IPS DF 4.7 (cell line): ENCODE data around the gene MASP1.

Experiments
- DNase-seq: peaks from one replicate; pipeline ENCODE4 v3.0.0-alpha.2; 2013; ENCODE audit warnings: low spot score; ENCODE audit errors: extremely low read depth

Gene MASP1, protein sequence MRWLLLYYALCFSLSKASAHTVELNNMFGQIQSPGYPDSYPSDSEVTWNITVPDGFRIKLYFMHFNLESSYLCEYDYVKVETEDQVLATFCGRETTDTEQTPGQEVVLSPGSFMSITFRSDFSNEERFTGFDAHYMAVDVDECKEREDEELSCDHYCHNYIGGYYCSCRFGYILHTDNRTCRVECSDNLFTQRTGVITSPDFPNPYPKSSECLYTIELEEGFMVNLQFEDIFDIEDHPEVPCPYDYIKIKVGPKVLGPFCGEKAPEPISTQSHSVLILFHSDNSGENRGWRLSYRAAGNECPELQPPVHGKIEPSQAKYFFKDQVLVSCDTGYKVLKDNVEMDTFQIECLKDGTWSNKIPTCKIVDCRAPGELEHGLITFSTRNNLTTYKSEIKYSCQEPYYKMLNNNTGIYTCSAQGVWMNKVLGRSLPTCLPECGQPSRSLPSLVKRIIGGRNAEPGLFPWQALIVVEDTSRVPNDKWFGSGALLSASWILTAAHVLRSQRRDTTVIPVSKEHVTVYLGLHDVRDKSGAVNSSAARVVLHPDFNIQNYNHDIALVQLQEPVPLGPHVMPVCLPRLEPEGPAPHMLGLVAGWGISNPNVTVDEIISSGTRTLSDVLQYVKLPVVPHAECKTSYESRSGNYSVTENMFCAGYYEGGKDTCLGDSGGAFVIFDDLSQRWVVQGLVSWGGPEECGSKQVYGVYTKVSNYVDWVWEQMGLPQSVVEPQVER

DNA sequence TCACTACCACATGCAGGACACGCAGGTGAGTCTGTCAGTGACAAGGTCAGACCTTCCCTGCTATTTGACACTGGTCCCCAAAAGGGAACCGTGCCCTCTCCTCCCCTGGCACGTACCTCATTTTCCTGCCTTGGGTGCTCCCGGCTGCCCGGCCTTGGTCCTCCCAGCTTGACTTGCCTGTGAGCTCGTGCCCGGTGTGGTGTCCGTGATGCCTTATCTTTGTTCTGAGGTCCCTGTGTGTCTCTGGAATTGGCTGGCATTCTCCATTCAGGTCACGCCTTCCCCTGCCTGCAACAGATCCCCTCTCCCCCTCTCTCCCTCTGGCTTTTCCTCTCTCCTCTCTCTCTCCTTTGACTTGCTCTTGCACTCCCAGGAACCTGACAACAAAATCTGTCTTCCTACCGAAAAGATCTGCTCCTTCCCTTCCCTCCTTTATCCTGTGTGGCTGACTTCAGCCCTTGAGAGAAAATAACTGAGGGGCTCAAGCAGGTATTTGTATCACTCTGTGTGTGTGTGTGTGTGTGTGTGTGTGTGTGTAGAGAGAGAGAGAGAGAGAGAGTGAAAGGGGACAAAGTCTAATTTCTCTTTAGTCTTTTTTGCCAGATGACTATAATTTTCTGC is at the start of gene MASP1:
Gene MASP1 (minus strand): TSS at position 226 of the 621 bp plus-strand sequence. CDS start 105 bp downstream, at position 121.
- DNase-seq = no peak

GRCh38 chr3:187340578-187340977 is 49.0 kb upstream of the MASP1 start:
- no peak for DNase-seq

- DNase-seq = no peak
Measured at GRCh38 chr3:187336322-187336721, 44.8 kb upstream of the MASP1 start.

GRCh38 chr3:187334904-187335303 is 43.4 kb upstream of the MASP1 start:
- no peak for DNase-seq

GRCh38 chr3:187328691-187329090 is 37.2 kb upstream of the MASP1 start:
- no peak for DNase-seq

GRCh38 chr3:187327845-187328244 is 36.3 kb upstream of the MASP1 start:
- DNase-seq = no peak

DNA sequence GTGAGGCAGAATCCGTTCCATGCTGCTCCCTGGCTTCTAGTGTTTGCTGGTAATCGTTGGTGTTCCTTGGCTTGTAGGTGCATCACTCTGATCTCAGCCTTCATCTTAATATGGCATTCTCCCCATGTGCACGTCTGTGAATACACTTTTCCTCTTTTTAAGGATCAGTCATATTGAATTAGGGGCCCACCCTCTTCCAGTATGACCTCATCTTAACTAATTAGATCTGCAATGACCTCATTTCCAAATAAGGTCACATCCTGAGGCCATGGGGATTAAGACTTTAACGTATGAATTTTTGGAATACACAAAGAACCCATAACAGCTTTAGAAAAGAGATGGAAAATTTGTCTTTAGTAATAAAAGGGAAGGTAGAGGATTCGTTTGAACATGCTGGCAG is 34.1 kb upstream of the MASP1 start:
- no peak for DNase-seq

DNA sequence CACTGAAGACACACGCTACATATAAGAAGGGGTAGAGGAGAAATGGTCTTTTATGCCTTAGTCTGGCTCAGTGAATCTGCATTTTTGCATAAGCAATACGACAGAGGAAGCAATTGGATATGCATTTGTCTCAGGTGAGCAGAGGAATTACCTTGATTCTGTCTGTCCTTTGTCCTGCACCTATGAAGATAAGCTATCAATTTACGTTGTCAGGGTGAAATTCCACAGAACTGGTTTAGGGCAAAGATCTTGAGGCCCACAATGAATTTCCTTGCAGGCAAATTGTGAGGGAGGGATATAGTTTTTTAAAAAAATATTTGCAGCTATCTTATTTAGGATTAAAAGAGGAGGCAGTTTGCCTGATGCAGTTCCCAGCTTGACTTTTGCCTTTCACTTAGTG is 31.6 kb upstream of the MASP1 start:
- no peak for DNase-seq

GRCh38 chr3:187322291-187322690 is 30.8 kb upstream of the MASP1 start:
- DNase-seq = no peak

DNA sequence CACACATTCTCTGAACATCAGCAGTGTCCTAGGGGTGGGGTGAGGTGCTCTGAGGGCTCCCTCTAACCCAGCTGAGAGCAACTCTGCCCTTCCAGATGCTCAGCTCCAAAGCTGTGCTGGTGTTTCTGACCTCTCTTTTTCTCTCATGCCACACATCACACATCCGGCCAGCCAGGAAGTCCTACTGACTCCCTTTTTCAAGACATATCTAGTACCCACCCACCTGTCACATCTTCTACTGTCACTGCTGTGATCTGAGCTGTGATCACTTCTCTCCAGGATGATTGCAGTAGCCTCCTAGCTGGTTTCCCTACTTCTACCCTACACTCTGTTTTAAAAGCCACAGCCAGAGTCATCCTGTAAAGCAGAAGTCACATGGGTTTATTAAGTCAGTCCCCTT is 30.2 kb upstream of the MASP1 start:
- no peak for DNase-seq

GRCh38 chr3:187319699-187320302 is 28.3 kb upstream of the MASP1 start:
- DNase-seq = peak; percentile 89

- no peak for DNase-seq
Measured at GRCh38 chr3:187318819-187319616, 27.5 kb upstream of the MASP1 start.

- no peak for DNase-seq
Measured at GRCh38 chr3:187315872-187316271, 24.3 kb upstream of the MASP1 start.

DNA sequence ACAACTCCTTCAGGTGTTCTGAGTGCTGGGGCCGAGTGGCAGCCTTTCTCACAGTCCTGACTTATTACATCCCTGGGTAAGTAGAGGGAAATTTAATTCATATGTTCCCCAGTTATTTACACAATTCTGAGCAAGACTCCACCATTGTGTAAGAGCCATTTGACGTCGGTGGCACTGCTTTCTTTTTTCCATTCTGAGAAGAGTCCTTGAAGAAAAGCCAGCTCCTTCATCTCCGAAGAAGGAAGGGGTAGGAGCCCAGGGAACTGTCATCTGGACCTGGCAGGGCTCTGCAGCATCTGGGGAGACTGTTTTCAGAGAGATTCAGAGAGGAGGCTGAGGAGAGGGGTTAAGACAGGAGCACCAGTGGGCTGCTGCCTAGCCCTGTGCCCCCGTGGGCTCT is 22.6 kb upstream of the MASP1 start:
- no peak for DNase-seq

DNA sequence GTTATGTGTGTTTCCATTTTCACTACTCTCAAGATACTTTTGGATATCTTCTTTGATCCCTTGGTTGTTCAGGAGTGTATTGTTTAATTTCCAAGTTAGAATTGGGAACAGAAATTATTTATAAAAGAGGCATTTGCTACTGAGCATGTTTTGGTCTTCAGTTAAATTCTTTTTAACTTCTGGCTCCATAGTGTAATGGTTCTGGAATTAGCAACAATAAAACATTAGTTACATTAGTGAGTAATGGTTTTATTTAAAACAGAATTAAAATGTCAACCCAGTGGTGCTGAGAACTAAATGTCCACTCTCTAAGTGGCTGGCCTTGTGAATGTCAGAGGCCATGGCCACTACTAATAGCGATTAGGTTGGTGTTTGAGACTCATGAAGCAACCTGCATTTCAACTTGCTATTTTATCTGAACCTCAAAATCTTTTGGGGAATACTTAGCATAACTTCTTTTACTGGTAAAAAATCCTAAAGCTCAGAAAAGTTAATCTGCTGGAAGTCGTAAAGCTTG is 19.5 kb upstream of the MASP1 start:
- no peak for DNase-seq

DNA sequence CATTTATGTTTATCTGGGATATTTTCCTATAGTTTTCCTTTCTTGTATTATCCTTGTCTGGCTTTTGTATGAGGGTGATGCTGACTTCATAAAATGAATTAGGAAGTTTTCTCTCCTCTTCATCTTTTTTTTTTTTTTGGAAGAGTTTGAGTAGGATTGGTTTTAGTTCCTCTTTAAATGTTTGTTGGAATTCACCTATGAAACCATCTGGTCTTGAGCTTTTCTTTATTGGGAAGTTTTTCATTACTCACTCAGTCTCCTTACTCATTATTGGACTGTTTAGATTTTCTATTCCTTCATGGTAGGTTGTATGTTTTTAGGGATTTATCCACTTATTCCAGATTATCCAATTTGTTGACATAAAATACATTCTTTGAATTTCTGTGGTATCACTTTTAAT is 18.7 kb upstream of the MASP1 start:
- no peak for DNase-seq

DNA sequence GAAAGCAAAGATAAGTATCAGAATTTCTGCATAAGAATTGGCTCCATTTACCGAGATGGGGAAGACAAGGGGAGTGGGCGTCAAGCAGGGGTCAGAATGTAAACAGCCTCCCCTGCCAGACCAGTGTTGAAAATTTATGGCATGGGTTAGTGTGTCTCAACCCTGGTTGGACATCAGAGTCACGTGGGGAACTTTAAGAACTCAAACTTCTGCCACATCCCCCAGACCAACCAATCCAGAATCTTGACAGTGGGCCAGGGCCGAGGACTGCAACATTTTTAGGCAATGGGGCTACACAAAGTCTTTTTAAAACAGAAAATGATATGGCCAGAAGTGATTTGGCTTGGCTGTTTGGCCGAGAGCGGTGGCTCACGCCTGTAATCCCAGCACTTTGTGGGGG is 14.3 kb upstream of the MASP1 start:
- no peak for DNase-seq

GRCh38 chr3:187299611-187300010 is 8.1 kb upstream of the MASP1 start:
- DNase-seq = no peak

DNA sequence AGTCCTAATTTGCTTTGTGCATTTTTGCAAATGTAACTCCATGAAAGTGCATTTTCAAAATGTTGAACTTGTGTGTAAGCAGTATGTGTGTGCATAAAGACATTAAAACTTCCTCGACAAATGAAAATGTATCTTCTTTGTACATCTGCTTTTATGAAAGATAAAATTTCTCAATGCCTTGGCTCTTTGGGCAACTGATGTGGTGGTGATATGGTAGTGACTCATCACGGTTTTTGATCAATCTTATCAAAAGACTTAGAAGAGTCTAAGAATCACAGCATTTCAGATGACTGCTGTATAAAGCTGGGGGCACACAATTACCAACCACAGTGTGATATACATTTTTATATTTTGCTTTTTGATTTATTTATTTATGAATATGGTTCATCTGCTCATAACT is 5.4 kb upstream of the MASP1 start:
- DNase-seq = no peak

DNA sequence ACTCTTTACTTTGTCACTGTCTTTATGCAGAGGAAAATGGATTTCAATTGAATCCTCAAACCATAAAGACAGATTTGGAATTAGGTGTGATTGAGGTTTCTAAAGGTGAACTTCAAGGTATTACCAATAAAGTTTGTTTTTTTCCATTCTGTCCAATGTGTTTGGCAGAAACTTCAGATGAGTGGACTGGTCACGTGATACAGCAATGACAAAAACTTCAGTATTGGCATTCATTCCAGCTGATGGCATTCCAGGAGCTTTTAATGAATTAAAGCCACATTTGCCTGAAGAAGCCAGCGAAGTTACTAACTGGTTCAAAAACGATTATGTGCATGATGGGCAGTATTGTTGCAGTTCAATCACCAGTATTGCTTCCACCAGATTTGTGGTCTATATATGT is 4.5 kb upstream of the MASP1 start:
- no peak for DNase-seq
